HCT116 (cell line): ENCODE measurements around the gene MMP15. TPM values are rescaled to one million over a fixed set of nuclear protein-coding genes. Genes with fewer than 3 reads are reported as not detected.

ENCODE experiments used
- ATAC-seq: fragments of 200-7000 bp; cut with Tn5 transposase; 2 replicates; pipeline ENCODE4 v1.9.1; 2020; ENCODE audit warnings: mild to moderate bottlenecking, moderate library complexity
- BruUV-seq: library from RNA; stranded (reverse); fragments of 400-500 nt; replicated peaks from 2 replicates; lab custom pipeline; 2021; lab: Mats Ljungman, UMichigan
- CTCF ChIA-PET: fragments of 300-600 bp; sonication (Branson Sonifier 250); formaldehyde crosslinking; loops from one replicate; lab custom pipeline; 2021; ENCODE audit warnings: antibody characterized with exemption; lab: Charles Lee
- POLR2A ChIA-PET: fragments of 300-600, 350-600 bp; sonication (Branson Sonifier 250); formaldehyde crosslinking; loops from one replicate; lab custom pipeline; 2021; ENCODE audit warnings: antibody characterized with exemption; lab: Charles Lee
- RAD21 ChIA-PET, 2 experiments: fragments of 300-600 bp; sonication (Branson Sonifier 250); formaldehyde crosslinking; loops; one replicate each; lab custom pipeline; 2023; ENCODE audit warnings: low total read pairs in 2 of 2; ENCODE audit not compliant: uncharacterized antibody in 2 of 2, unreplicated experiment in 2 of 2, low non-redundant PET in 1 of 2; lab: Charles Lee
- DNase-seq: peaks from one replicate; pipeline ENCODE4 v3.0.0-alpha.2; 2010; ENCODE audit warnings: low read depth, low spot score
- H2AFZ ChIP-seq: fragments of 200-600 bp; shearing (Covaris generic), sonication (generic); 2 replicates; pipeline ENCODE4 v1.6.1; 2017; ENCODE audit warnings: low read depth, mixed run types, mixed read lengths, antibody characterized with exemption, low read length; ENCODE audit not compliant: poor library complexity, severe bottlenecking
- H3K27ac ChIP-seq: 2 replicates; pipeline ENCODE4 v1.5.1; 2012; ENCODE audit warnings: low read depth, low read length
- H3K27me3 ChIP-seq: fragments of 200-600 bp; sonication (generic); 2 replicates; pipeline ENCODE4 v1.6.1; 2016; ENCODE audit warnings: mixed run types, low read length, mixed read lengths; ENCODE audit not compliant: insufficient read depth
- H3K36me3 ChIP-seq, 2 experiments: fragments of 200-500 bp in 1 of 2; fragments of 200-600 bp in 1 of 2; sonication (Bioruptor generic) in 1 of 2; sonication (generic) in 1 of 2; 2 replicates each; pipeline versions ENCODE4 v1.5.1 to v1.6.1; 2014 to 2016; ENCODE audit warnings: low read length in 2 of 2, inconsistent platforms in 1 of 2, mixed read lengths in 1 of 2, mixed run types in 1 of 2; ENCODE audit not compliant: insufficient read depth in 2 of 2, control insufficient read depth in 1 of 2
- H3K4me1 ChIP-seq, 2 experiments: fragments of 200-600 bp in 1 of 2; sonication (generic) in 1 of 2; 2 replicates each; pipeline versions ENCODE4 v1.5.1 to v1.6.1; 2012 to 2017; ENCODE audit warnings: low read length in 2 of 2, inconsistent platforms in 1 of 2, mild to moderate bottlenecking in 1 of 2, mixed read lengths in 1 of 2, mixed run types in 1 of 2, moderate library complexity in 1 of 2; ENCODE audit not compliant: insufficient read depth in 2 of 2, control insufficient read depth in 1 of 2
- H3K4me2 ChIP-seq: fragments of 200-600 bp; sonication (generic); 2 replicates; pipeline ENCODE4 v1.6.1; 2017; ENCODE audit warnings: mixed run types, low read length, mixed read lengths
- H3K4me3 ChIP-seq, 2 experiments: fragments of 200-600 bp in 1 of 2; sonication (generic) in 1 of 2; replicated peaks in 1 of 2; 2 replicates each; pipeline ENCODE4 v1.5.1; 2011 to 2016; ENCODE audit warnings: low read length in 2 of 2, control low read depth in 1 of 2, low read depth in 1 of 2, mild to moderate bottlenecking in 1 of 2, mixed read lengths in 1 of 2, mixed run types in 1 of 2
- H3K79me2 ChIP-seq: fragments of 200-600 bp; sonication (generic); 2 replicates; pipeline ENCODE4 v1.6.1; 2017; ENCODE audit warnings: mild to moderate bottlenecking, mixed run types, low read length, moderate library complexity, mixed read lengths; ENCODE audit not compliant: insufficient read depth
- H3K9ac ChIP-seq: fragments of 200-600 bp; sonication (generic); 2 replicates; pipeline ENCODE4 v1.6.1; 2016; ENCODE audit warnings: low read length, mixed read lengths
- H3K9me2 ChIP-seq: fragments of 200-600 bp; sonication (generic), shearing (Covaris generic); 2 replicates; pipeline ENCODE4 v1.6.1; 2017; ENCODE audit warnings: mixed run types, mild to moderate bottlenecking, moderate library complexity; ENCODE audit not compliant: insufficient read depth
- H3K9me3 ChIP-seq, 2 experiments: fragments of 200-500 bp in 1 of 2; fragments of 200-600 bp in 1 of 2; sonication (Bioruptor generic) in 1 of 2; sonication (generic) in 1 of 2; 2 replicates each; pipeline ENCODE4 v1.6.1; 2014 to 2017; ENCODE audit warnings: low read length in 2 of 2, mixed read lengths in 2 of 2, inconsistent platforms in 1 of 2, low read depth in 1 of 2, mild to moderate bottlenecking in 1 of 2, mixed run types in 1 of 2, moderate library complexity in 1 of 2; ENCODE audit not compliant: control insufficient read depth in 1 of 2, insufficient read depth in 1 of 2
- H4K20me1 ChIP-seq: fragments of 200-600 bp; sonication (generic), shearing (Covaris generic); 2 replicates; pipeline ENCODE4 v1.6.1; 2017; ENCODE audit warnings: mixed run types, mild to moderate bottlenecking, moderate library complexity; ENCODE audit not compliant: insufficient read depth
- ATF3 ChIP-seq: IDR thresholded peaks from 2 replicates; pipeline ENCODE4 v1.6.1; 2012
- CBX3 ChIP-seq: IDR thresholded peaks from 2 replicates; pipeline ENCODE4 v1.6.1; 2012; ENCODE audit warnings: low read depth
- CTCF ChIP-seq, 3 experiments: fragments of 200-600 bp in 1 of 3; sonication (generic) in 1 of 3; IDR thresholded peaks in 2 of 3; conservative IDR thresholded peaks in 1 of 3; 2 replicates each; pipeline ENCODE4 v1.5.1; 2012 to 2017; ENCODE audit warnings: low read depth in 2 of 3, low read length in 2 of 3, antibody characterized with exemption in 1 of 3, borderline replicate concordance in 1 of 3, control low read depth in 1 of 3, mild to moderate bottlenecking in 1 of 3, mixed read lengths in 1 of 3, mixed run types in 1 of 3, moderate library complexity in 1 of 3; ENCODE audit not compliant: insufficient read depth in 1 of 3
- ELF1 ChIP-seq: IDR thresholded peaks from 2 replicates; pipeline ENCODE4 v1.6.1; 2012; ENCODE audit warnings: low read depth, borderline replicate concordance
- EZH2 ChIP-seq: fragments of 200-600 bp; sonication (generic); IDR thresholded peaks from 2 replicates; pipeline ENCODE4 v1.6.1; 2017; ENCODE audit warnings: antibody characterized with exemption, mixed run types
- JUND ChIP-seq: IDR thresholded peaks from 2 replicates; pipeline ENCODE4 v1.6.1; 2012
- POLR2A ChIP-seq: IDR thresholded peaks from 2 replicates; pipeline ENCODE4 v1.7.0; 2011; ENCODE audit warnings: borderline replicate concordance; ENCODE audit not compliant: insufficient read depth, insufficient read length; ENCODE audit errors: extremely low read depth
- POLR2AphosphoS5 ChIP-seq: IDR thresholded peaks from 2 replicates; pipeline ENCODE4 v1.6.1; 2011; ENCODE audit warnings: mild to moderate bottlenecking, low read depth, low read length, moderate library complexity
- RAD21 ChIP-seq: IDR thresholded peaks from 2 replicates; pipeline ENCODE4 v1.6.1; 2012; ENCODE audit warnings: low read depth, mild to moderate bottlenecking
- SIN3A ChIP-seq: IDR thresholded peaks from 2 replicates; pipeline ENCODE4 v1.6.1; 2012; ENCODE audit warnings: low read depth
- SP1 ChIP-seq: IDR thresholded peaks from 2 replicates; pipeline ENCODE4 v1.6.1; 2012; ENCODE audit warnings: low read depth
- SRF ChIP-seq: IDR thresholded peaks from 2 replicates; pipeline ENCODE4 v1.6.1; 2012; ENCODE audit warnings: low read depth
- YY1 ChIP-seq: IDR thresholded peaks from 2 replicates; pipeline ENCODE4 v1.6.1; 2011; ENCODE audit warnings: low read length, low read depth, moderate library complexity, mild to moderate bottlenecking; ENCODE audit not compliant: insufficient replicate concordance; ENCODE audit errors: extremely low read depth
- ZBTB33 ChIP-seq: IDR thresholded peaks from 2 replicates; pipeline ENCODE4 v1.6.1; 2011; ENCODE audit warnings: mild to moderate bottlenecking, low read length, moderate library complexity; ENCODE audit not compliant: insufficient replicate concordance; ENCODE audit errors: extremely low read depth
- ZNF274 ChIP-seq: fragments of 200-500 bp; sonication (Bioruptor generic); IDR thresholded peaks from 2 replicates; pipeline ENCODE4 v1.6.1; 2014; ENCODE audit warnings: mild to moderate bottlenecking, low read depth, low read length, inconsistent platforms
- intact Hi-C: fragments of 100-400 bp; cut with micrococcal nuclease; formaldehyde crosslinking; loops from 2 replicates; pipeline ENCODE4 v1.10.0; 2022
- total RNA-seq: library from RNA; stranded (reverse); gene quantifications from one replicate; pipeline ENCODE4 v1.2.1, GENCODE V29; 2021; ENCODE audit not compliant: unreplicated experiment

The MMP15 gene
- total RNA-seq, 1 experiment from 2014 or later = 38.5 TPM

GRCh38 chr16:57998992-57999365 is 26.6 kb upstream of the MMP15 start:
- Histone ChIP-seq H3K79me2 (peaks cover 9% of the 10 kb centered on the region), H3K27me3 (no peaks in the 10 kb centered on the region), H3K36me3 (peaks cover 8% of the 10 kb centered on the region in 2 experiments; a peak in 3 of 4 replicates), H3K4me2 (peak overlapping the region; percentile 99), H3K9ac (peak overlapping the region; percentile 74; the same call in 1 of the 2 replicates), H3K4me1 (peaks cover 18 to 41% of the 10 kb centered on the region in 2 experiments; a peak in 3 of 4 replicates), H3K9me3 (no peaks in the 10 kb centered on the region), H3K27ac (peak overlapping the region; percentile 77; the same call in 1 of the 2 replicates), H3K9me2 (no peaks in the 10 kb centered on the region), H3K4me3 (peak overlapping the region in 1 of 2 experiments; percentile 83; a peak in 1 of 4 replicates), H4K20me1 (no peaks in the 10 kb centered on the region), H2AFZ (no peak overlapping the region)
- no peak for ATAC-seq
- TF ChIP-seq ZNF274 (no peak), ZBTB33 (no peak), POLR2A (no peak), YY1 (no peak), SIN3A (no peak), EZH2 (no peak), RAD21 (no peak), SP1 (no peak), CBX3 (no peak), SRF (no peak), JUND (no peak), ELF1 (no peak), POLR2AphosphoS5 (no peak), ATF3 (no peak), CTCF (IDR thresholded peaks at IDR 0.05 in 2 of 3, conservative IDR thresholded peaks at IDR 0.05 in 1 of 3; ENCODE audit: borderline replicate concordance in 1 of 3, insufficient read depth in 1 of 3, low read depth in 2 of 3, low read length in 2 of 3) (no peak)
- DNase-seq = no peak
- POLR2A ChIA-PET = no interaction called here
- TSS peak; percentile 63 for BruUV-seq
- CTCF ChIA-PET = interaction anchor here (0.9 to 1.4 kb wide), 4 partner anchors 100 to 408 kb away, joined by 3 to 4 read pairs (median 3); no protein-coding TSS in a partner anchor
- intact Hi-C loops = no loop called here
- RAD21 ChIA-PET = no interaction called here
